Ovary (tissue), 3 donors: ENCODE data around the gene CHTOP.

Source experiments
- POLR2A ChIP-seq: fragments of 450-650 bp; IDR thresholded peaks from one replicate; pipeline ENCODE4 v1.6.1; 2017; ENCODE audit warnings: antibody characterized with exemption, mild to moderate bottlenecking, moderate library complexity
- TF ChIP-seq, protein P1 (sequence below), 3 donors: fragments of 450-650 bp in 2 of 3; fragments of 200-600 bp in 1 of 3; IDR thresholded peaks; one replicate each; pipeline versions ENCODE4 v1.5.1 to v1.8.0; 2016 to 2022; ENCODE audit warnings: antibody characterized with exemption in 3 of 3, mild to moderate bottlenecking in 1 of 3
- donor health status: DM: no; HTN: no; CAD: no.

DNA sequence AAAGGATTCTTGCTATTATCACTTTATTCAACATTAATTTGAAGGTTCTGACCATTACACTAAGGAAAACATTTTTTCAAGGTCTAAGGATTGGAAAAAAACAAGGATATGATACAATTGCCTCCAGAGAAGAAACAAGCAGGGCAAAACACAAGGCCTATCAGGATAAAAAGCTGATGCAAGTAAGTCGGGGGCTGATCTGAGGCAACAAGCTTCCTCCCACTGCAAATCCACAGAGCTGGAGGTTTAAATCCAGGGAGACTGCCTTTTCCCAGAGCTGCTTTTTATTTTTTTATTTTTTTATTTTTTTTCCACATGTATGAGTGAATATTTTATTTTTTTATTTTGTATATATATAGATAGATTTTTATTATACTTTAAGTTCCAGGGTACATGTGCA lies 48.9 kb upstream of the CHTOP start:
- no peak for TF ChIP-seq POLR2A
- TF ChIP-seq, protein P1, sequence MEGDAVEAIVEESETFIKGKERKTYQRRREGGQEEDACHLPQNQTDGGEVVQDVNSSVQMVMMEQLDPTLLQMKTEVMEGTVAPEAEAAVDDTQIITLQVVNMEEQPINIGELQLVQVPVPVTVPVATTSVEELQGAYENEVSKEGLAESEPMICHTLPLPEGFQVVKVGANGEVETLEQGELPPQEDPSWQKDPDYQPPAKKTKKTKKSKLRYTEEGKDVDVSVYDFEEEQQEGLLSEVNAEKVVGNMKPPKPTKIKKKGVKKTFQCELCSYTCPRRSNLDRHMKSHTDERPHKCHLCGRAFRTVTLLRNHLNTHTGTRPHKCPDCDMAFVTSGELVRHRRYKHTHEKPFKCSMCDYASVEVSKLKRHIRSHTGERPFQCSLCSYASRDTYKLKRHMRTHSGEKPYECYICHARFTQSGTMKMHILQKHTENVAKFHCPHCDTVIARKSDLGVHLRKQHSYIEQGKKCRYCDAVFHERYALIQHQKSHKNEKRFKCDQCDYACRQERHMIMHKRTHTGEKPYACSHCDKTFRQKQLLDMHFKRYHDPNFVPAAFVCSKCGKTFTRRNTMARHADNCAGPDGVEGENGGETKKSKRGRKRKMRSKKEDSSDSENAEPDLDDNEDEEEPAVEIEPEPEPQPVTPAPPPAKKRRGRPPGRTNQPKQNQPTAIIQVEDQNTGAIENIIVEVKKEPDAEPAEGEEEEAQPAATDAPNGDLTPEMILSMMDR (IDR thresholded peaks at IDR 0.05) = no peak
